Measurements from ENCODE around the gene CLDND2. TPM values are rescaled to one million over a fixed set of nuclear protein-coding genes. Genes with fewer than 3 reads are reported as not detected.
A peak's percentile ranks its signal among the peaks of the same experiment; 100 is the strongest.

CLDND2 gene
- total and polyA plus RNA-seq, 12 donors, result 1.2 to 2.2 (median 1.6) TPM; not detected in 2

- H3K27me3 ChIP-seq, result no peaks in the 10 kb centered on the region
- no peaks in the 10 kb centered on the region for H3K9me3 ChIP-seq
- no peaks in the 10 kb centered on the region for H3K36me3 ChIP-seq
- peaks cover 0 to 50% (median 26%) of the 10 kb centered on the region in 9 donors for H3K4me1 ChIP-seq
- intact Hi-C loops (cut with DNase I), result loop anchor here in 4 of 10 donors (1.0 to 10.0 kb wide), 4 partner anchors 27 to 262 kb away; partner anchors contain the start of gene CTU1 (in 1 of the 4)
- TF ChIP-seq CTCF (IDR thresholded peaks at IDR 0.05), result no peak
- H3K4me3 ChIP-seq, result peak overlapping the region; percentile 60 to 93 (median 80)
- H3K27ac ChIP-seq, result peak overlapping the region; percentile 89 to 98 (median 96)
- ATAC-seq (peak in 2 of 8 donors; percentile 0 to 5), DNase-seq (peak; percentile 37 to 50)
- WGBS, 2 donors, result 0% methylated on average over 15 of the region's 15 CpGs
These were observed 1.6 kb downstream of the CLDND2 start for GRCh38 chr19:51367255-51367564.

GRCh38 chr19:51366389-51367254 is 2.2 kb downstream of the CLDND2 start:
- intact Hi-C loops (cut with DNase I), result loop anchor here in 4 of 10 donors (1.0 to 10.0 kb wide), 5 partner anchors 27 to 262 kb away; partner anchors contain the start of gene CTU1 (in 1 of the 4)
- H3K4me3 ChIP-seq, result peak overlapping the region; percentile 60 to 93 (median 80)
- peaks cover 0 to 45% (median 27%) of the 10 kb centered on the region in 9 donors for H3K4me1 ChIP-seq
- no peaks in the 10 kb centered on the region for H3K27me3 ChIP-seq
- H3K9me3 ChIP-seq, result no peaks in the 10 kb centered on the region
- H3K27ac ChIP-seq, result peak overlapping the region; percentile 89 to 98 (median 96)
- peak; percentile 77 to 91 (median 86) for ATAC-seq
- 0 to 1% methylated on average over 53 to 54 of the region's 54 CpGs for WGBS, 2 donors
- no peaks in the 10 kb centered on the region for H3K36me3 ChIP-seq
- TF ChIP-seq CTCF (IDR thresholded peaks at IDR 0.05), result no peak
- DNase-seq, result peak; percentile 97 to 99

- H3K4me1 ChIP-seq, result peaks cover 0 to 44% (median 27%) of the 10 kb centered on the region in 9 donors
- no peaks in the 10 kb centered on the region for H3K27me3 ChIP-seq
- peak within 1 kb of the TSS; percentile 89 to 98 (median 96) for H3K27ac ChIP-seq
- no peaks in the 10 kb centered on the region for H3K36me3 ChIP-seq
- WGBS, 2 donors, result 0 to 1% methylated on average over 27 of the region's 27 CpGs
- no peak for TF ChIP-seq CTCF (IDR thresholded peaks at IDR 0.05)
- no peak for DNase-seq
- intact Hi-C loops (cut with DNase I), result loop anchor here in 4 of 10 donors (1.0 to 10.0 kb wide), 4 partner anchors 27 to 261 kb away; partner anchors contain the start of gene CTU1 (in 1 of the 4)
- H3K9me3 ChIP-seq, result no peaks in the 10 kb centered on the region
- H3K4me3 ChIP-seq, result peak within 1 kb of the TSS; percentile 60 to 93 (median 80)
- ATAC-seq, result no peak
These were observed 2.8 kb downstream of the CLDND2 start, which contains the start of gene ETFB for GRCh38 chr19:51365965-51366388. Gene ETFB (minus strand): TSS chr19:51366388. CDS start chr19:51366326, 62 bp downstream.

- intact Hi-C loops (cut with DNase I), result loop anchor here in 1 of 10 donors (10.0 kb wide), 1 partner anchor 261 kb away; the partner anchor contains the start of gene CTU1
- no peak for ATAC-seq
- H3K27ac ChIP-seq, result peak overlapping the region; percentile 89 to 98 (median 96)
- no peaks in the 10 kb centered on the region for H3K9me3 ChIP-seq
- DNase-seq, result peak in 1 of 2 donors; percentile 30
- no peaks in the 10 kb centered on the region for H3K36me3 ChIP-seq
- H3K4me1 ChIP-seq, result peaks cover 0 to 44% (median 27%) of the 10 kb centered on the region in 9 donors
- 11 to 14% methylated on average over 10 of the region's 10 CpGs for WGBS, 2 donors
- no peaks in the 10 kb centered on the region for H3K27me3 ChIP-seq
- H3K4me3 ChIP-seq, result peak overlapping the region; percentile 60 to 93 (median 78)
- peak in 1 of 9 donors; percentile 4 for TF ChIP-seq CTCF (IDR thresholded peaks at IDR 0.05)
These were observed 3.4 kb downstream of the CLDND2 start for GRCh38 chr19:51365211-51365964.

Measured in heart right ventricle (tissue), 16 donors.